SU-DHL-6 (cell line): ENCODE data around the gene RBM41.

Experiments used
- EZH2phosphoT487 ChIP-seq: fragments of 200-600 bp; sonication (generic), shearing (Covaris generic); conservative IDR thresholded peaks from 2 replicates; pipeline ENCODE4 v1.6.1; 2018; ENCODE audit warnings: mild to moderate bottlenecking, antibody characterized with exemption, low read length, moderate library complexity, mixed read lengths
- TF ChIP-seq, protein P1 (sequence below): fragments of 200-600 bp; sonication (generic); IDR thresholded peaks from one replicate; pipeline ENCODE4 v1.5.1; 2017; ENCODE audit warnings: antibody characterized with exemption, mild to moderate bottlenecking, low read length, moderate library complexity; ENCODE audit not compliant: insufficient read depth, poor library complexity, severe bottlenecking

DNA sequence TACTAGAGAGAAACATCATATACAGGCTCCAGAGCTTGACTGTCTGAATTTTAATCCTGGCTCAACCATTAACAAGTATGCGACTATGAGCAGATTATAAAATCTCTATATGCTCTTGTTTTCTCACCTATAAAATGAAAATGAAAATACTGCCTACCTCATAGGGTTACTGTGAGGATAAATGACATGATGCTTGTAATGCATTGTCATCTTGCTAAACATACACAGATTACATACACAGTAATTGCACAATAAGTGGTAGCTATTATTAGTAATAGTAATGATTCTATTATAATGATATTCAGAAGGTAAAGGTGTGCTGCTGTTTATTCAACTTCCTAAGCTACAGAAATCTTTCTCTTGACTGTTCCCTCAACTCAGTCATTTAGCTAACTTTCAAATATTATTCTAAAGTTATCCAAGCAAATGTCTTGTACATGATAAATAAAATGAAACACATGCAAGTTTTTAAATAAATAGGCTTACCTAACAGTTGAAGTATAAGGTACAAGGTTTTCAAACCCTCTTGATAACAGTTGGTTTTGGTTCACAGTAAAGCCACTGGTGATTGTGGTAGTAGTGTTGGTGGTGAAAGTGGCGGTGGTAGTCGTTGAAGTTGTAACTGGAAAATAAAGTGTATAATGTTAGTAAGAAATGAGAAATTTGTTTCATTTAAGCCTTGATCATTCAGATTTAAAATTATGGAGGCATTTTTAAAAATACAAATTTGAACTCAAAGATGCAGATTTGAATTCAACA, 48.7 kb upstream of the RBM41 start:
- no peak for TF ChIP-seq EZH2phosphoT487
- TF ChIP-seq, protein P1, sequence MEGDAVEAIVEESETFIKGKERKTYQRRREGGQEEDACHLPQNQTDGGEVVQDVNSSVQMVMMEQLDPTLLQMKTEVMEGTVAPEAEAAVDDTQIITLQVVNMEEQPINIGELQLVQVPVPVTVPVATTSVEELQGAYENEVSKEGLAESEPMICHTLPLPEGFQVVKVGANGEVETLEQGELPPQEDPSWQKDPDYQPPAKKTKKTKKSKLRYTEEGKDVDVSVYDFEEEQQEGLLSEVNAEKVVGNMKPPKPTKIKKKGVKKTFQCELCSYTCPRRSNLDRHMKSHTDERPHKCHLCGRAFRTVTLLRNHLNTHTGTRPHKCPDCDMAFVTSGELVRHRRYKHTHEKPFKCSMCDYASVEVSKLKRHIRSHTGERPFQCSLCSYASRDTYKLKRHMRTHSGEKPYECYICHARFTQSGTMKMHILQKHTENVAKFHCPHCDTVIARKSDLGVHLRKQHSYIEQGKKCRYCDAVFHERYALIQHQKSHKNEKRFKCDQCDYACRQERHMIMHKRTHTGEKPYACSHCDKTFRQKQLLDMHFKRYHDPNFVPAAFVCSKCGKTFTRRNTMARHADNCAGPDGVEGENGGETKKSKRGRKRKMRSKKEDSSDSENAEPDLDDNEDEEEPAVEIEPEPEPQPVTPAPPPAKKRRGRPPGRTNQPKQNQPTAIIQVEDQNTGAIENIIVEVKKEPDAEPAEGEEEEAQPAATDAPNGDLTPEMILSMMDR = no peak
